HEK293 (cell line): Measurements from ENCODE around the gene COA3.
A peak's percentile ranks its signal among the peaks of the same experiment; 100 is the strongest.

Experiments used
- GFI1B ChIP-seq: fragments of 450-650 bp; formaldehyde crosslinking; IDR thresholded peaks from 2 replicates; pipeline ENCODE4 v1.5.1; 2016; ENCODE audit warnings: missing biosample characterization, missing genetic modification characterization
- HOXC10 ChIP-seq: sonication (generic); formaldehyde crosslinking; IDR thresholded peaks from 2 replicates; pipeline ENCODE4 v1.8.1; 2023; ENCODE audit warnings: mild to moderate bottlenecking, missing genetic modification reagents
- KLF16 ChIP-seq: fragments of 450-650 bp; formaldehyde crosslinking; IDR thresholded peaks from 2 replicates; pipeline ENCODE4 v1.5.1; 2017; ENCODE audit warnings: missing biosample characterization, missing genetic modification characterization
- PRDM1 ChIP-seq: fragments of 450-650 bp; formaldehyde crosslinking; IDR thresholded peaks from 2 replicates; pipeline ENCODE4; 2016; ENCODE audit warnings: missing biosample characterization, missing genetic modification characterization
- PRDM10 ChIP-seq: fragments of 450-650 bp; formaldehyde crosslinking; IDR thresholded peaks from 2 replicates; pipeline ENCODE4 v1.5.1; 2016; ENCODE audit warnings: missing biosample characterization, missing genetic modification characterization
- ZBTB1 ChIP-seq: fragments of 450-650 bp; formaldehyde crosslinking; IDR thresholded peaks from 2 replicates; pipeline ENCODE4 v1.5.1; 2016; ENCODE audit warnings: missing biosample characterization, missing genetic modification characterization
- ZBTB20 ChIP-seq: fragments of 450-650 bp; formaldehyde crosslinking; IDR thresholded peaks from 2 replicates; pipeline ENCODE4 v1.5.1; 2016; ENCODE audit warnings: missing biosample characterization, missing genetic modification characterization
- ZBTB21 ChIP-seq: fragments of 450-650 bp; formaldehyde crosslinking; IDR thresholded peaks from 2 replicates; pipeline ENCODE4 v1.5.1; 2017; ENCODE audit warnings: missing biosample characterization, missing genetic modification characterization
- ZBTB7A ChIP-seq: fragments of 450-650 bp; formaldehyde crosslinking; IDR thresholded peaks from 2 replicates; pipeline ENCODE4 v1.5.1; 2016; ENCODE audit warnings: low read depth, missing biosample characterization, missing genetic modification characterization
- ZEB2 ChIP-seq: fragments of 450-650 bp; formaldehyde crosslinking; IDR thresholded peaks from 2 replicates; pipeline ENCODE4 v1.5.1; 2016; ENCODE audit warnings: missing biosample characterization, missing genetic modification characterization
- ZFP37 ChIP-seq: fragments of 450-650 bp; formaldehyde crosslinking; IDR thresholded peaks from 2 replicates; pipeline ENCODE4 v1.5.1; 2016; ENCODE audit warnings: missing biosample characterization, missing genetic modification characterization
- ZNF140 ChIP-seq: fragments of 450-650 bp; formaldehyde crosslinking; IDR thresholded peaks from 2 replicates; pipeline ENCODE4 v1.5.1; 2016; ENCODE audit warnings: missing biosample characterization, missing genetic modification characterization
- ZNF2 ChIP-seq: fragments of 450-650 bp; formaldehyde crosslinking; IDR thresholded peaks from 2 replicates; pipeline ENCODE4 v1.5.1; 2016; ENCODE audit warnings: missing biosample characterization, missing genetic modification characterization
- ZNF239 ChIP-seq: fragments of 450-650 bp; formaldehyde crosslinking; IDR thresholded peaks from 2 replicates; pipeline ENCODE4 v1.5.1; 2016; ENCODE audit warnings: missing biosample characterization, missing genetic modification characterization
- ZNF266 ChIP-seq: fragments of 450-650 bp; formaldehyde crosslinking; IDR thresholded peaks from 2 replicates; pipeline ENCODE4 v1.5.1; 2016; ENCODE audit warnings: missing biosample characterization, missing genetic modification characterization, low read depth
- ZNF280C ChIP-seq: fragments of 450-650 bp; formaldehyde crosslinking; IDR thresholded peaks from 2 replicates; pipeline ENCODE4 v1.5.1; 2016; ENCODE audit warnings: missing biosample characterization, missing genetic modification characterization
- ZNF501 ChIP-seq: fragments of 450-650 bp; formaldehyde crosslinking; IDR thresholded peaks from 2 replicates; pipeline ENCODE4 v1.5.1; 2016; ENCODE audit warnings: missing biosample characterization, missing genetic modification characterization
- ZNF510 ChIP-seq: fragments of 450-650 bp; formaldehyde crosslinking; IDR thresholded peaks from 2 replicates; pipeline ENCODE4 v1.5.1; 2018; ENCODE audit warnings: mild to moderate bottlenecking, missing genetic modification characterization, missing biosample characterization; ENCODE audit not compliant: insufficient replicate concordance
- ZNF585B ChIP-seq: fragments of 450-650 bp; formaldehyde crosslinking; IDR thresholded peaks from 2 replicates; pipeline ENCODE4 v1.5.1; 2016; ENCODE audit warnings: missing biosample characterization, missing genetic modification characterization
- ZNF596 ChIP-seq: fragments of 450-650 bp; IDR thresholded peaks from 2 replicates; pipeline ENCODE4 v1.5.0; 2018; ENCODE audit warnings: missing biosample characterization, mild to moderate bottlenecking, missing genetic modification characterization, moderate library complexity
- ZNF623 ChIP-seq: fragments of 450-650 bp; formaldehyde crosslinking; IDR thresholded peaks from 2 replicates; pipeline ENCODE4 v1.5.1; 2016; ENCODE audit warnings: missing biosample characterization, missing genetic modification characterization
- ZNF626 ChIP-seq: fragments of 450-650 bp; sonication (Bioruptor Pico); formaldehyde crosslinking; IDR thresholded peaks from 2 replicates; pipeline ENCODE4 v1.5.1; 2018; ENCODE audit warnings: missing biosample characterization, missing genetic modification characterization, inconsistent platforms
- ZNF777 ChIP-seq: fragments of 450-650 bp; formaldehyde crosslinking; IDR thresholded peaks from 2 replicates; pipeline ENCODE4 v1.5.1; 2017; ENCODE audit warnings: missing biosample characterization, missing genetic modification characterization, borderline replicate concordance
- ZSCAN23 ChIP-seq: fragments of 450-650 bp; formaldehyde crosslinking; IDR thresholded peaks from 2 replicates; pipeline ENCODE4 v1.5.1; 2016; ENCODE audit warnings: missing biosample characterization, missing genetic modification characterization
- ZSCAN4 ChIP-seq: fragments of 450-650 bp; formaldehyde crosslinking; IDR thresholded peaks from 2 replicates; pipeline ENCODE4 v1.5.1; 2017; ENCODE audit warnings: missing biosample characterization, missing genetic modification characterization

The COA3 gene

GRCh38 chr17:42832934-42833766 is 34.6 kb upstream of the COA3 start, which contains the start of gene PSME3 (continued):
- TF ChIP-seq ZNF623 (tag by site-specific recombination) (0 out of 2 replicates have a peak, but pooled peaks have one; percentile 10), ZBTB1 (tag by site-specific recombination) (no peak), ZNF501 (tag by site-specific recombination) (peak; percentile 95), ZNF140 (tag by site-specific recombination) (no peak), ZNF280C (tag by site-specific recombination) (no peak), ZSCAN23 (tag by site-specific recombination) (no peak), ZBTB7A (tag by site-specific recombination) (no peak), PRDM1 (tag by site-specific recombination) (0 out of 2 replicates have a peak, but pooled peaks have one; percentile 49), ZNF596 (tag by site-specific recombination) (peak; percentile 52; the same call in 1 of the 2 replicates), ZNF266 (tag by site-specific recombination) (no peak), PRDM10 (tag by site-specific recombination) (peak; percentile 97), ZBTB20 (tag by site-specific recombination) (peak; percentile 98), ZEB2 (tag by site-specific recombination) (peak; percentile 77), ZNF239 (tag by site-specific recombination) (no peak), KLF16 (tag by site-specific recombination) (peak; percentile 81), ZNF510 (tag by site-specific recombination) (no peak), ZNF626 (no peak), ZSCAN4 (tag by site-specific recombination) (peak; percentile 89), GFI1B (tag by site-specific recombination) (0 out of 2 replicates have a peak, but pooled peaks have one; percentile 23), ZFP37 (tag by site-specific recombination) (0 out of 2 replicates have a peak, but pooled peaks have one; percentile 67), ZNF777 (tag by site-specific recombination) (no peak), HOXC10 (0 out of 2 replicates have a peak, but pooled peaks have one; percentile 94), ZNF2 (tag by site-specific recombination) (peak; percentile 97), ZBTB21 (tag by site-specific recombination) (peak; percentile 84; the same call in 1 of the 2 replicates), ZNF585B (tag by site-specific recombination) (no peak)
